Dendritic cell treated with granulocyte-macrophage colony-stimulating factor and Interleukin-4, amounts not matched to agents 40 ng/mL and 50 ng/mL, for 4 days (primary cell): ENCODE results near the gene AACS.

Experiments
- H3K27ac Mint-ChIP-seq: one replicate; pipeline ENCODE4 v1.8.0; 2022; ENCODE audit warnings: mild to moderate bottlenecking, mixed read lengths
- H3K27me3 Mint-ChIP-seq: one replicate; pipeline ENCODE4 v1.8.0; 2022; ENCODE audit warnings: mild to moderate bottlenecking, mixed read lengths
- H3K36me3 Mint-ChIP-seq: one replicate; pipeline ENCODE4 v1.8.0; 2022; ENCODE audit warnings: low read depth, mixed read lengths
- H3K4me1 Mint-ChIP-seq: one replicate; pipeline ENCODE4 v1.8.0; 2022; ENCODE audit warnings: low read depth, mixed read lengths
- H3K4me3 Mint-ChIP-seq: one replicate; pipeline ENCODE4 v1.8.0; 2022; ENCODE audit warnings: mild to moderate bottlenecking, moderate library complexity, mixed read lengths
- H3K9me3 Mint-ChIP-seq: one replicate; pipeline ENCODE4 v1.8.0; 2022; ENCODE audit warnings: mixed read lengths
- intact Hi-C: fragments of 100-400 bp; cut with micrococcal nuclease; formaldehyde crosslinking; loops from one replicate; pipeline ENCODE4 v1.15.0; 2022

Gene AACS

DNA sequence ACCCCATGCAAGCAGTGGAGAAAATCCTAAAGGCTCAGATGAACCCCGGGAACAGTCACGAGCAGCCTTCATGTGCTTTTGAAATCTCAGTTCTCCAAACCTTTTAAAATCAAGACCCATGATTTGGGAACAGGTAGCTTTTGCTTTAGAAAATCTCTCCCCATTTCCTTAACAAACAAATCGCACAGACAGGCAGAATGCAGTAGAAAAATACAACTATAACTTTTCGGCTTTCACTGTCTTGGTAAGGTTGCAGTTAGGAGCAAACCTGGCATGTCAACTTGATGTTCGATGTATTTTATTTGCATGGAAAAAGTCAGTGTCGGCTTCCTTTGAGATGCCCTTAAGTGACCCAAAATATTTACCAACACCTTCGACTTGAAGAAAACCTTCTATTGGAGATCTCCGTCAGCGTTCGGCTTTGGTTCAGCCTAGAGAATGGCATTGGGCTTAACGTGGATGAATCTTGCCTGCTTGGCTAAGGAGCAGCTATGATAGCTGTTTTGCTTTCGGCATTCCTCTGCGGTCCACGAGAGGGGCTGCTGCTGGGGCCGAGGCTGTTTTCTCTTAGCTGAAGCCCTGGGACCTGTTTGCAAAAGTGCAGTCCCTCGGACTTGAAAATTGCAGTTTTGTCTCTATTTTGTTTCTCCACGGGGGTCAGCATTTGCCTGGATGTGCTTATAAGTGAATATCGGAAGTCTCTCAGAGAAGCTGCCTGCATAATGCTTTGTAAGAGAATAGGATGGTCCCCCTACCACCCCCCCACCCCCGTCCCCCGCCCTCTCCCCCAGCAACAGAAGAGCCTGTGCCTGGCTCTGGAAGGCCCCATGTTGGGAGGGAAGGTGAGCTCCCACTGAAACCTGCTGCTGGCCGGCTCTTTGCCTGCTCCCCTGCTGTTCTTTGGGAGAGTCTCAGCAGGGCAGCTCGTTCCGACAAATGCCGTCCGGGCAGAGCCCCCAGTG, 122.8 kb downstream of the AACS start:
- no peak overlapping the region for H3K4me3 Mint-ChIP-seq
- intact Hi-C loops: no loop called here
- no peaks in the 10 kb centered on the region for H3K36me3 Mint-ChIP-seq
- no peaks in the 10 kb centered on the region for H3K9me3 Mint-ChIP-seq
- H3K4me1 Mint-ChIP-seq: peaks cover 9% of the 10 kb centered on the region
- peaks cover 79% of the 10 kb centered on the region for H3K27me3 Mint-ChIP-seq
- H3K27ac Mint-ChIP-seq: no peak overlapping the region

GRCh38 chr12:125189015-125189414, 123.8 kb downstream of the AACS start:
- intact Hi-C loops: no loop called here
- Mint-ChIP-seq H3K4me3 (no peak overlapping the region), H3K36me3 (no peaks in the 10 kb centered on the region), H3K9me3 (no peaks in the 10 kb centered on the region), H3K27me3 (peaks cover 78% of the 10 kb centered on the region), H3K4me1 (peaks cover 5% of the 10 kb centered on the region), H3K27ac (no peak overlapping the region)

GRCh38 chr12:125189502-125189901, 124.3 kb downstream of the AACS start:
- Mint-ChIP-seq H3K9me3 (no peaks in the 10 kb centered on the region), H3K4me3 (no peak overlapping the region), H3K4me1 (peaks cover 5% of the 10 kb centered on the region), H3K36me3 (no peaks in the 10 kb centered on the region), H3K27ac (no peak overlapping the region), H3K27me3 (peaks cover 78% of the 10 kb centered on the region)
- intact Hi-C loops: no loop called here

DNA sequence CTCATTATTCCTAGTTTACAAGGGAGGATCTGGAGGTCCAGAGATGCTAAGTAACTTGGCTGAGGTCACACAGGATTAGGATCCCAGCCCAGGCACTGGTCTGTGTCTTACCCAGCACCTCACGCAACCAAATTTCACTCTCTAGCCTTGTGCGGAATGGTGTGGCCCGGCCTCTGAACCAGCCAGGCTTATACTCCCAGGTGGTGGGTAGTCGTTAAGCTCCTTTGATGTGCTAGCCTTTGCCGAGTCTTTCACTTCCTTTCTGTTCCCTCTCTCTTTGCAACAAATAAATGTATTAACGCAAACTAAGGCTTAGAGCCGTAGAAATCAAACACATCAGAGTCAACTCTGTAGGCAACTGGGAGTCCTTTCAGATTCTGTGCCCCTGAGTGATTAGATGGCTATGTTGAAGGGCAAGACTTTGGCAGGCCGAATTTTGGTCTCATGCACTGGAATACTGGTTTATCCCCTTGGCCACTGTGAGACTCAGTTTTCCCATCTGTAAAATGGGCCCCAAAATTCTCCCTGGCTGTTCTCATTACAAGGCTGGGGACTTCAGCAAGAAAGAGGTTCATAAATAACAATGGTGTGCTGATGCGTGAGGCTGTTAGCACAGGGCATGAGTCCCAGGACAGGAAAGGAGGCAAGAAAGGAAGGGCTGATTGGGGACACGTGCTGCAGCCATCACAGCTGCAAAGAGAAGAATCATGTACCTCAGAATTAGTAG, 126.3 kb downstream of the AACS start:
- Mint-ChIP-seq H3K4me1 (no peaks in the 10 kb centered on the region), H3K27ac (no peak overlapping the region), H3K4me3 (no peak overlapping the region), H3K9me3 (no peaks in the 10 kb centered on the region), H3K27me3 (peaks cover 78% of the 10 kb centered on the region), H3K36me3 (no peaks in the 10 kb centered on the region)
- intact Hi-C loops: no loop called here

DNA sequence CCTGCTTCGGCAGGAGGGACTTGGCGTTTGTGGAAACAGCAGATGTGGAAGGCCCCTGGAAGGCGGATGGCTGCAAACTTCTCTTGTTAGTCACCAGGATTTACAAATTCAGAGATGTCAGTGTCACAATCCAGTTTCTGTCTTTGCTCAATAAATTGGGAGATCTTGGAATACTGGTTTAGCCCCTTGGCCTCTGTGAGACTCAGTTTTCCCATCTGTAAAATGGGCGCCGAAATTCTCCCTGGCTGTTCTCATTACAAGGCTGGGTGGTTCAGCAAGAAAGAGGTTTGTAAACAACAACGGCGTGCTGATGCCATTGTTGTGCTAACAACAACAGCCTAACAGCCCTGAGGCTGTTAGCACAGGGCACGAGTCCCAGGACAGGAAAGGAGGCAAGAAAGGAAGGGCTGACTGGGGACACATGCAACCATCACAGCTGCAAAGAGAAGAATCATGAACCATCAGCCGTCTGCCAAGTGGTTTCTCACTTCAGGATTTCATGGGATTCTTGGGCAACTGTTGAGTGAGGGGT, 127.5 kb downstream of the AACS start:
- no peaks in the 10 kb centered on the region for H3K36me3 Mint-ChIP-seq
- no peaks in the 10 kb centered on the region for H3K9me3 Mint-ChIP-seq
- H3K4me3 Mint-ChIP-seq: no peak overlapping the region
- no peak overlapping the region for H3K27ac Mint-ChIP-seq
- intact Hi-C loops: no loop called here
- peaks cover 69% of the 10 kb centered on the region for H3K27me3 Mint-ChIP-seq
- H3K4me1 Mint-ChIP-seq: no peaks in the 10 kb centered on the region
